NCI-H446 (cell line): ENCODE data around the gene OR52J3.

ENCODE experiments used
- DNase-seq, 2 experiments: peaks; one replicate each; lab custom pipeline; 2025; lab: John Stamatoyannopoulos, UW

The OR52J3 gene

GRCh38 chr11:5096011-5096410, 49.7 kb downstream of the OR52J3 start:
- DNase-seq, result no peak
